ENCODE data around the gene INTS11. TPM values are rescaled to one million over a fixed set of nuclear protein-coding genes. Genes with fewer than 3 reads are reported as not detected.
A peak's percentile ranks its signal among the peaks of the same experiment; 100 is the strongest.

INTS11 gene
- total and polyA plus RNA-seq, 2 of the 13 experiments (the other 11 are each of a cell fraction or from before 2014, with no cell fraction given): 52.8 to 94.8 TPM

DNA sequence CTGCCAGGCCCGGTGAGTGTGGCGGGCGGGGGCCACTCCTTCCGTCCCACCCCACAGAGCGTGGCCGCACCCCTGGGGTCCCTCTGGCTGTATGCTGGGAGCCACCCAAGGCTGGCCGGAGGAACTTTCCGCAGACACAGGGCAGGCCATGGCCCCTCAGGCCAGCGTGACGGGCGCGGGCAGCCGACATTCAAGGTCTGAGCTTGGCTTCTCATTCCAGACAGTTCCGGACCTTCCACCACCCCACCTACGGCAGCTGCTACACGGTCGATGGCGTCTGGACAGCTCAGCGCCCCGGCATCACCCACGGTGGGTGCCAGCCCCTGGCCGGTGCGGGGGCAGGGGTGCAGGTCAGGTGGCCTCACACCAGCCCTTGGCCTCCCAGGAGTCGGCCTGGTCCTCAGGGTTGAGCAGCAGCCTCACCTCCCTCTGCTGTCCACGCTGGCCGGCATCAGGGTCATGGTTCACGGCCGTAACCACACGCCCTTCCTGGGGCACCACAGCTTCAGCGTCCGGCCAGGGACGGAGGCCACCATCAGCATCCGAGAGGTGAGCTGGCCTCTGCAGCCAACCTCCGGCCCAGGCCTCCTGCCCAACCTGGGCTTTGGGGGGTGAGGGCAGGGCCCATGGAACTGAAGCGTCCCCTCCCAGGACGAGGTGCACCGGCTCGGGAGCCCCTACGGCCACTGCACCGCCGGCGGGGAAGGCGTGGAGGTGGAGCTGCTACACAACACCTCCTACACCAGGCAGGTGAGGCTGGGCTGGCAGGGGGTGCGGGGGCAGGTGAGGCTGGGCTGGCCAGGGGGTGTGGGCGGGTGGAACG lies 37.0 kb downstream of the INTS11 start (continued):
- TF ChIP-seq NPAS2 (CRISPR knock-in tag; IDR thresholded peaks at IDR 0.05; ENCODE audit: borderline replicate concordance) (no peak), ZFP37 (CRISPR knock-in tag; IDR thresholded peaks at IDR 0.05; ENCODE audit: borderline replicate concordance) (no peak), DR1 (CRISPR knock-in tag; IDR thresholded peaks at IDR 0.05) (no peak), MIER3 (CRISPR knock-in tag; IDR thresholded peaks at IDR 0.05; ENCODE audit: borderline replicate concordance) (no peak), ZNF644 (CRISPR knock-in tag; IDR thresholded peaks at IDR 0.05; ENCODE audit: low read depth) (no peak), ZNF605 (CRISPR knock-in tag; IDR thresholded peaks at IDR 0.05) (peak; percentile 49; the same call in 1 of the 2 replicates), ISX (CRISPR knock-in tag; conservative IDR thresholded peaks at IDR 0.05) (no peak), CBX1 (IDR thresholded peaks at IDR 0.05; ENCODE audit: low read depth) (no peak), TBP (CRISPR knock-in tag; IDR thresholded peaks at IDR 0.05) (no peak), FOSL2 (CRISPR knock-in tag; IDR thresholded peaks at IDR 0.05) (no peak; the same call in 1 of the 2 replicates), BRD4 (CRISPR knock-in tag; IDR thresholded peaks at IDR 0.05) (peak; percentile 18; the same call in 1 of the 2 replicates), JUND (CRISPR knock-in tag; IDR thresholded peaks at IDR 0.05) (no peak), AGO2 (optimal IDR thresholded peaks at IDR 0.05; ENCODE audit: low read depth, low read length) (no peak), ZNF792 (CRISPR knock-in tag; IDR thresholded peaks at IDR 0.05) (no peak), FIP1L1 (IDR thresholded peaks at IDR 0.05; ENCODE audit: borderline replicate concordance, insufficient read depth, low read depth, low read length) (no peak)
- TF ChIP-seq, protein P1, sequence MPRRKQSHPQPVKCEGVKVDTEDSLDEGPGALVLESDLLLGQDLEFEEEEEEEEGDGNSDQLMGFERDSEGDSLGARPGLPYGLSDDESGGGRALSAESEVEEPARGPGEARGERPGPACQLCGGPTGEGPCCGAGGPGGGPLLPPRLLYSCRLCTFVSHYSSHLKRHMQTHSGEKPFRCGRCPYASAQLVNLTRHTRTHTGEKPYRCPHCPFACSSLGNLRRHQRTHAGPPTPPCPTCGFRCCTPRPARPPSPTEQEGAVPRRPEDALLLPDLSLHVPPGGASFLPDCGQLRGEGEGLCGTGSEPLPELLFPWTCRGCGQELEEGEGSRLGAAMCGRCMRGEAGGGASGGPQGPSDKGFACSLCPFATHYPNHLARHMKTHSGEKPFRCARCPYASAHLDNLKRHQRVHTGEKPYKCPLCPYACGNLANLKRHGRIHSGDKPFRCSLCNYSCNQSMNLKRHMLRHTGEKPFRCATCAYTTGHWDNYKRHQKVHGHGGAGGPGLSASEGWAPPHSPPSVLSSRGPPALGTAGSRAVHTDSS (CRISPR knock-in tag; conservative IDR thresholded peaks at IDR 0.05): no peak
- TF ChIP-seq, protein P2, sequence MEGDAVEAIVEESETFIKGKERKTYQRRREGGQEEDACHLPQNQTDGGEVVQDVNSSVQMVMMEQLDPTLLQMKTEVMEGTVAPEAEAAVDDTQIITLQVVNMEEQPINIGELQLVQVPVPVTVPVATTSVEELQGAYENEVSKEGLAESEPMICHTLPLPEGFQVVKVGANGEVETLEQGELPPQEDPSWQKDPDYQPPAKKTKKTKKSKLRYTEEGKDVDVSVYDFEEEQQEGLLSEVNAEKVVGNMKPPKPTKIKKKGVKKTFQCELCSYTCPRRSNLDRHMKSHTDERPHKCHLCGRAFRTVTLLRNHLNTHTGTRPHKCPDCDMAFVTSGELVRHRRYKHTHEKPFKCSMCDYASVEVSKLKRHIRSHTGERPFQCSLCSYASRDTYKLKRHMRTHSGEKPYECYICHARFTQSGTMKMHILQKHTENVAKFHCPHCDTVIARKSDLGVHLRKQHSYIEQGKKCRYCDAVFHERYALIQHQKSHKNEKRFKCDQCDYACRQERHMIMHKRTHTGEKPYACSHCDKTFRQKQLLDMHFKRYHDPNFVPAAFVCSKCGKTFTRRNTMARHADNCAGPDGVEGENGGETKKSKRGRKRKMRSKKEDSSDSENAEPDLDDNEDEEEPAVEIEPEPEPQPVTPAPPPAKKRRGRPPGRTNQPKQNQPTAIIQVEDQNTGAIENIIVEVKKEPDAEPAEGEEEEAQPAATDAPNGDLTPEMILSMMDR (CRISPR knock-in tag; IDR thresholded peaks at IDR 0.05): peak; percentile 44; the same call in 1 of the 2 replicates
- TF ChIP-seq, protein P3, sequence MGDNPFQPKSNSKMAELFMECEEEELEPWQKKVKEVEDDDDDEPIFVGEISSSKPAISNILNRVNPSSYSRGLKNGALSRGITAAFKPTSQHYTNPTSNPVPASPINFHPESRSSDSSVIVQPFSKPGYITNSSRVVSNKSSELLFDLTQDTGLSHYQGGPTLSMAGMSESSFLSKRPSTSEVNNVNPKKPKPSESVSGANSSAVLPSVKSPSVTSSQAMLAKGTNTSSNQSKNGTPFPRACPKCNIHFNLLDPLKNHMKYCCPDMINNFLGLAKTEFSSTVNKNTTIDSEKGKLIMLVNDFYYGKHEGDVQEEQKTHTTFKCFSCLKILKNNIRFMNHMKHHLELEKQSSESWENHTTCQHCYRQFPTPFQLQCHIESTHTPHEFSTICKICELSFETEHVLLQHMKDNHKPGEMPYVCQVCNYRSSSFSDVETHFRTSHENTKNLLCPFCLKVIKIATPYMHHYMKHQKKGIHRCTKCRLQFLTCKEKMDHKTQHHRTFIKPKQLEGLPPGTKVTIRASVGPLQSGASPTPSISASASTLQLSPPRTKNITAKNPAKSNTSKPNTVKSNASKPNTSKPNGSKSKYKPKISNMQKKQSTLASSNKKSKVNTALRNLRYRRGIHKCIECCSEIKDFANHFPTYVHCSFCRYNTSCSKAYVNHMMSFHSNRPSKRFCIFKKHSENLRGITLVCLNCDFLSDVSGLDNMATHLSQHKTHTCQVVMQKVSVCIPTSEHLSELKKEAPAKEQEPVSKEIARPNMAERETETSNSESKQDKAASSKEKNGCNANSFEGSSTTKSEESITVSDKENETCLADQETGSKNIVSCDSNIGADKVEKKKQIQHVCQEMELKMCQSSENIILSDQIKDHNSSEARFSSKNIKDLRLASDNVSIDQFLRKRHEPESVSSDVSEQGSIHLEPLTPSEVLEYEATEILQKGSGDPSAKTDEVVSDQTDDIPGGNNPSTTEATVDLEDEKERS (CRISPR knock-in tag; IDR thresholded peaks at IDR 0.05): peak; percentile 51; the same call in 1 of the 2 replicates
